ENCODE results near the gene SFTPA1.
A peak's percentile ranks its signal among the peaks of the same experiment; 100 is the strongest.
"Not testable (repeated sequence)": the region's sequence is repeated elsewhere in the genome, so short reads cannot be mapped to it uniquely, and the experiment has no call there.

Gene SFTPA1

GRCh38 chr10:79608505-79609375, 2.0 kb upstream of the SFTPA1 start:
- Histone ChIP-seq H3K4ac (ENCODE audit: low read depth, low read length) (no peak overlapping the region), H2BK120ac (ENCODE audit: insufficient read depth, low read length, poor library complexity) (no peak overlapping the region), H3K18ac (ENCODE audit: low read length) (no peak overlapping the region), H3K27ac (ENCODE audit: low read depth, low read length) (no peak overlapping the region), H3K79me1 (ENCODE audit: low read length) (no peaks in the 10 kb centered on the region), H3K23ac (ENCODE audit: low read length) (no peak overlapping the region), H2AFZ (ENCODE audit: insufficient read depth, low read length, poor library complexity) (no peak overlapping the region), H3K9ac (ENCODE audit: low read length) (no peak overlapping the region), H4K91ac (ENCODE audit: low read depth, low read length) (no peak overlapping the region), H3K4me1 (ENCODE audit: control insufficient read depth in 1 of 2, insufficient read depth in 2 of 2, low read length in 2 of 2) (no peaks in the 10 kb centered on the region), H3K4me2 (ENCODE audit: low read length) (no peak overlapping the region), H3K36me3 (ENCODE audit: control insufficient read depth in 1 of 2, insufficient read depth in 2 of 2, low read length in 2 of 2) (no peaks in the 10 kb centered on the region), H4K8ac (ENCODE audit: low read depth, low read length) (no peak overlapping the region), H3K9me3 (ENCODE audit: insufficient read depth, low read depth, low read length) (no peaks in the 10 kb centered on the region), H2AK5ac (ENCODE audit: low read length) (no peak overlapping the region), H4K12ac (ENCODE audit: low read depth, low read length) (no peak overlapping the region), H3K79me2 (ENCODE audit: control insufficient read depth, insufficient read depth, low read length, poor library complexity) (no peaks in the 10 kb centered on the region), H3K14ac (ENCODE audit: low read length) (no peak overlapping the region), H2BK12ac (ENCODE audit: low read length) (no peak overlapping the region), H3K4me3 (ENCODE audit: low read depth, low read length) (no peak overlapping the region), H2BK5ac (ENCODE audit: low read depth, low read length, poor library complexity) (no peak overlapping the region), H3K27me3 (ENCODE audit: insufficient read depth, low read length) (no peaks in the 10 kb centered on the region)
- peak in 1 of 2 donors; percentile 11 for DNase-seq
- no CpG with 5 or more reads among the region's 20 CpGs for WGBS (ENCODE audit: extremely low coverage, insufficient coverage, insufficient read length)

GRCh38 chr10:79611193-79611976, 646 bp downstream of the SFTPA1 start:
- H2BK120ac ChIP-seq (ENCODE audit: insufficient read depth, low read length, poor library complexity) = not testable (repeated sequence)

GRCh38 chr10:79615577-79615976, 4.8 kb downstream of the SFTPA1 start:
- H3K14ac ChIP-seq (ENCODE audit: low read length) = no peak overlapping the region
- DNase-seq = no peak
- H3K36me3 ChIP-seq (ENCODE audit: control insufficient read depth in 1 of 2, insufficient read depth in 2 of 2, low read length in 2 of 2) = no peaks in the 10 kb centered on the region
- H4K91ac ChIP-seq (ENCODE audit: low read depth, low read length) = no peak overlapping the region
- no peak overlapping the region for H2BK5ac ChIP-seq (ENCODE audit: low read depth, low read length, poor library complexity)
- H2AFZ ChIP-seq (ENCODE audit: insufficient read depth, low read length, poor library complexity) = no peak overlapping the region
- H3K18ac ChIP-seq (ENCODE audit: low read length) = no peak overlapping the region
- no peak overlapping the region for H2BK120ac ChIP-seq (ENCODE audit: insufficient read depth, low read length, poor library complexity)
- peaks cover 2% of the 10 kb centered on the region for H3K9me3 ChIP-seq (ENCODE audit: insufficient read depth, low read depth, low read length)
- no peaks in the 10 kb centered on the region for H3K79me2 ChIP-seq (ENCODE audit: control insufficient read depth, insufficient read depth, low read length, poor library complexity)
- H4K8ac ChIP-seq (ENCODE audit: low read depth, low read length) = no peak overlapping the region
- no peak overlapping the region for H2AK5ac ChIP-seq (ENCODE audit: low read length)
- WGBS (ENCODE audit: extremely low coverage, insufficient coverage, insufficient read length) = no CpG with 5 or more reads among the region's 3 CpGs
- H3K23ac ChIP-seq (ENCODE audit: low read length) = no peak overlapping the region
- H2BK12ac ChIP-seq (ENCODE audit: low read length) = no peak overlapping the region
- no peak overlapping the region for H4K12ac ChIP-seq (ENCODE audit: low read depth, low read length)
- no peak overlapping the region for H3K4me3 ChIP-seq (ENCODE audit: low read depth, low read length)
- H3K27ac ChIP-seq (ENCODE audit: low read depth, low read length) = no peak overlapping the region
- H3K9ac ChIP-seq (ENCODE audit: low read length) = no peak overlapping the region
- H3K4ac ChIP-seq (ENCODE audit: low read depth, low read length) = no peak overlapping the region
- H3K4me1 ChIP-seq (ENCODE audit: control insufficient read depth in 1 of 2, insufficient read depth in 2 of 2, low read length in 2 of 2) = no peaks in the 10 kb centered on the region
- no peak overlapping the region for H3K4me2 ChIP-seq (ENCODE audit: low read length)
- no peaks in the 10 kb centered on the region for H3K27me3 ChIP-seq (ENCODE audit: insufficient read depth, low read length)
- H3K79me1 ChIP-seq (ENCODE audit: low read length) = no peaks in the 10 kb centered on the region

More at GRCh38 chr10:79611193-79611976, 646 bp downstream of the SFTPA1 start:
- H3K9me3 ChIP-seq (ENCODE audit: insufficient read depth, low read depth, low read length); H2BK12ac ChIP-seq (ENCODE audit: low read length); H3K23ac ChIP-seq (ENCODE audit: low read length); H3K79me1 ChIP-seq (ENCODE audit: low read length); H3K79me2 ChIP-seq (ENCODE audit: control insufficient read depth, insufficient read depth, low read length, poor library complexity); H3K27ac ChIP-seq (ENCODE audit: low read depth, low read length); H2AK5ac ChIP-seq (ENCODE audit: low read length); DNase-seq; H3K4me3 ChIP-seq (ENCODE audit: low read depth, low read length); H2AFZ ChIP-seq (ENCODE audit: insufficient read depth, low read length, poor library complexity); H3K4me1 ChIP-seq (ENCODE audit: control insufficient read depth in 1 of 2, insufficient read depth in 2 of 2, low read length in 2 of 2); H2BK5ac ChIP-seq (ENCODE audit: low read depth, low read length, poor library complexity); H3K18ac ChIP-seq (ENCODE audit: low read length); H4K8ac ChIP-seq (ENCODE audit: low read depth, low read length); H3K27me3 ChIP-seq (ENCODE audit: insufficient read depth, low read length); H3K9ac ChIP-seq (ENCODE audit: low read length); H3K4ac ChIP-seq (ENCODE audit: low read depth, low read length); H3K4me2 ChIP-seq (ENCODE audit: low read length); H4K12ac ChIP-seq (ENCODE audit: low read depth, low read length); H4K91ac ChIP-seq (ENCODE audit: low read depth, low read length); H3K36me3 ChIP-seq (ENCODE audit: control insufficient read depth in 1 of 2, insufficient read depth in 2 of 2, low read length in 2 of 2); H3K14ac ChIP-seq (ENCODE audit: low read length): not testable (repeated sequence)
- no CpG with 5 or more reads among the region's 18 CpGs for WGBS (ENCODE audit: extremely low coverage, insufficient coverage, insufficient read length)

DNA sequence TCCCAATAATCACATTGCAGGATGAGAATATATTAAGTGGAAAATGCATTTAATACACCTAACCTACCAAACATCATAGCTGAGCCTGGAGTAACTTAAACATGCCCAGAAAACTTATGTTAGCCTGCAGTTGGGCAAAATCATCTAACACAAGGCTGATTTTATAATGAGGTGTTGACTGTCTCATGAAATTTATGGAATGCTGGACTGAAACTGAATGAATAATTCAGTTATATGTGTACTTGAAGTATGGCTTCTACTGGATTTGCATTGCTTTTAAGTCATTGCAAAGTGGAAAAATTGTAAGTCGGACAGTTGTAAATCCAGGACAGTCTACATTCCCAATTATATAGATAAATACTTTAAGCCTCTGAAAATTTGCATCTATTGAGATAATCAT, 5.4 kb downstream of the SFTPA1 start:
- Histone ChIP-seq H4K12ac (ENCODE audit: low read depth, low read length) (no peak overlapping the region), H4K91ac (ENCODE audit: low read depth, low read length) (no peak overlapping the region)
- no CpG with 5 or more reads among the region's 1 CpG for WGBS (ENCODE audit: extremely low coverage, insufficient coverage, insufficient read length)

More for the DNA sequence above, 5.4 kb downstream of the SFTPA1 start:
- no peak overlapping the region for H3K4me3 ChIP-seq (ENCODE audit: low read depth, low read length)
- H3K14ac ChIP-seq (ENCODE audit: low read length) = no peak overlapping the region
- H3K9ac ChIP-seq (ENCODE audit: low read length) = no peak overlapping the region
- no peak for DNase-seq
- no peak overlapping the region for H2AK5ac ChIP-seq (ENCODE audit: low read length)
- no peaks in the 10 kb centered on the region for H3K79me1 ChIP-seq (ENCODE audit: low read length)
- H3K18ac ChIP-seq (ENCODE audit: low read length) = no peak overlapping the region
- H3K27ac ChIP-seq (ENCODE audit: low read depth, low read length) = no peak overlapping the region
- H3K4me1 ChIP-seq (ENCODE audit: control insufficient read depth in 1 of 2, insufficient read depth in 2 of 2, low read length in 2 of 2) = no peaks in the 10 kb centered on the region
- H3K4me2 ChIP-seq (ENCODE audit: low read length) = no peak overlapping the region
- H2BK5ac ChIP-seq (ENCODE audit: low read depth, low read length, poor library complexity) = no peak overlapping the region
- no peak overlapping the region for H2AFZ ChIP-seq (ENCODE audit: insufficient read depth, low read length, poor library complexity)
- H3K9me3 ChIP-seq (ENCODE audit: insufficient read depth, low read depth, low read length) = peaks cover 2% of the 10 kb centered on the region
- no peak overlapping the region for H2BK120ac ChIP-seq (ENCODE audit: insufficient read depth, low read length, poor library complexity)
- no peak overlapping the region for H4K8ac ChIP-seq (ENCODE audit: low read depth, low read length)
- no peaks in the 10 kb centered on the region for H3K27me3 ChIP-seq (ENCODE audit: insufficient read depth, low read length)
- H3K23ac ChIP-seq (ENCODE audit: low read length) = no peak overlapping the region
- no peaks in the 10 kb centered on the region for H3K36me3 ChIP-seq (ENCODE audit: control insufficient read depth in 1 of 2, insufficient read depth in 2 of 2, low read length in 2 of 2)
- H3K4ac ChIP-seq (ENCODE audit: low read depth, low read length) = no peak overlapping the region
- H3K79me2 ChIP-seq (ENCODE audit: control insufficient read depth, insufficient read depth, low read length, poor library complexity) = no peaks in the 10 kb centered on the region
- H2BK12ac ChIP-seq (ENCODE audit: low read length) = no peak overlapping the region

All from trophoblast cell (in vitro differentiated cells and primary cell).